Left hindlimb (tissue), 1 donor: Measurements from ENCODE around the gene RRM2.

Experiments used
- DNase-seq: peaks from one replicate; pipeline ENCODE4 v3.0.0-alpha.2; 2018

RRM2 gene

DNA sequence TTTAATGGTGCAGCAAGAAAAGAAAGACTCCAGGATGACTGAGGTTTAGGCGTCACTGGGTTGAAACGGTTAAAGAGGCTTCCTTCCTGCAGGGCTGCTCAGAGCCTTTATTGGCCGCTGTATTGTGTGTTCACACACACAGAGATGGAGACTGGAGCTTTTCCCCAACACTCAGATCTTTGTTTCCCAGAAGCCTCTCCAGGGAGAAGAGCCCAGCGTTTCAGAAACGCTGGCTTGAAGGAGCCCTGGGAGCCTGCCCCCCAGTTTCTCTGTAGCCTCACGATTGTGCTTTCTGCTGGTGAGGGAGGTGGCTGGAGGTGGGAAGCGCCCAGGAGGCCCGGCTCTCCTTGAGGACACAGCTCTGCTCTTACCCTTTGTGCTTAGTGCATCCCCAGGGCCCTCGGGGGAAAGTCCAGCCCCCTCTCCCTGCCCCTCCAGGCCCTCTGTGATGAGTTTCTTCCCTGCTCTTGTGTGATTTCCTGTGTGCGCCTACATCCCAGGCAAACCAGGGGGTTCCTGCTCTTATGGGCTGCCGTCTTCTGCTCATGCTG lies 37.1 kb downstream of the RRM2 start:
- no peak for DNase-seq

DNA sequence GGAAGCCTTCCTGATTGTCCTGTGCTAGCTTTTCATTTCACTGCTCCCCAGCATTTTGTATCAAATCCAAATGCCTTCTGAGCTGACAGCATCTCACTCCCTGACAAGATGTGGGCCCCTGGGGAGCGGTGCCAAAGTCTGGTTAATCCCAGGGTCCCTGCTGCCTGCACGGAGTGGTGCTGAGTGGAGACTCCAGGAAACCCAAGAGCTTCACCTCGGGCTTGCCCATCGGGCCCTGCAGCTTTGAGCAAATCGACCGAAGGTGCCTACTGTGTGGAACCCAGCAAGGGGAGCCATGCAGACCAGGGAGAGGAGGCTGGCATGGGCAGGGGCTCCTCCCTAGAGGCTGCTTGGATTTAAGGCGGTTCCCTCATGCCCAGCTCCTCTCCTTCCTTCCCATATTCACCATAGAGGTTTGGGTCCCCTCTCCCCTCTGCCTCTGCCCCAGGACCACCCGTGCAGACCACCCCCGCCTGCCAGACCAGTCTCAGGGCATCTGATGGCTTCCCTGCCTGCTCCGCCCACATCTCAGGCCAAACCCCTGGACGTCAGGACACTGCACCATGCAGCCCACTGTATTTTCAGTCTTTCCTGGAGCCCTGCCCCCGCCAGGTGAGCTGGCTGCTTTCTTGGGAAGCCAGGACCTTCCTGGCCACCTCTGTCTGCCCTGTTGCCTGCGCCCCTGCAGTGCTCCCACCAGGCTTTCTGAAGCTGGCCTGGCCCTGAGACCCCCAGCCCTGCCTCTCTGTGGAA lies 37.8 kb downstream of the RRM2 start:
- DNase-seq, result no peak

DNA sequence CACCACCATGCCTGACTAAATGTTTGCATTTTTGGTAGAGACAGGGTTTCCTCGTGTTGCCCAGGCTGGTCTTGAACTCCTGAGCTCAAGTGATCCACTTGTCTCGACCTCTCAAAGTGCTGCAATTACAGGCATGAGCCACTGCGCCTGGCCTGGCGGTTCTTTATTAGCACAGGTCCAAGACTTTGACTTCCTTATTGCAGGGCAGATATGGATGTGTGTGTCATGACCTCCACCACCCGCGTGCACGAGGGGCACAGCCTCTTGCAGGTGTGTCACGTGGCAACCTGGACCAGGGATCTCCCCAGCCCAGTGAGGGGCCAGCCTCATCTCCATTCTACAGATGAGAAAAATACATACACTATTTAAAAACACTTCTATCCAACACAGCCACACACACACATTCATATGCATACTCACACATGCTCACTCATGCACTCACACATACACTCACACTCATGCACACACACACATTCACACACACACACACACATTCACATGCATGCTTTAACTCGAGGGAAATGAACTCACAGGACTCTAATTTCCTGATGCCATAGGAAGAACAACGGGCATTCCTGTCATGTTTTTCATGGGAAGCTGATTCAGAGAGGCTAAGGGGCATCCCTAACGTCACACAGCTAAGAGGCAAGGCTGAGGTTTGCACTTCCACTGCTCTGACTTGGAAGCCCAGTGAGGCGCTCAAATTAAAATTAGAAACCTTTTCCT lies 38.8 kb downstream of the RRM2 start:
- no peak for DNase-seq

DNA sequence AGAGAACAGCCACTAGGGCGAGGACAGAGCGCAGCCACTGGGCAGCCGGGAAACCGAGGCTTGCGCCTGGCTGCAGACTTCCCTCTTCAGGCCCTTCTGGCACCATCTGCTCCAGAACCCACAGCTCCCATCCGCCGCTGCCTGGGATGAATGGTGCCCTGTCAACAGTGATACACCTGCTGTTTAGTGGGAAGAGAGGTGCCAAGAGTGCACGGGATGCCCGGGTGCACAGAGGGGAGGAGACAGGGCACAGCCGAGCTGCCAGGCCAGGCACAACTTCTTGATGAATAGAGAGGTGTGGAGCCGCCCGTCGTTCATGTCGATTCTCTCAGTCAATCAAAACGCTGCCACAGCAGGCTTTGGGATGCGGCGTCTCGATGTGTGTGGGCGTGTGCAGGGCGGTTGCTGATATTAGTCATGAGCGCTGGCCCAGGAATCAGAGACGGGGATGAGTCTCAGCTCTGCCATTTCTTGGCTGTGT lies 39.5 kb downstream of the RRM2 start:
- no peak for DNase-seq

DNA sequence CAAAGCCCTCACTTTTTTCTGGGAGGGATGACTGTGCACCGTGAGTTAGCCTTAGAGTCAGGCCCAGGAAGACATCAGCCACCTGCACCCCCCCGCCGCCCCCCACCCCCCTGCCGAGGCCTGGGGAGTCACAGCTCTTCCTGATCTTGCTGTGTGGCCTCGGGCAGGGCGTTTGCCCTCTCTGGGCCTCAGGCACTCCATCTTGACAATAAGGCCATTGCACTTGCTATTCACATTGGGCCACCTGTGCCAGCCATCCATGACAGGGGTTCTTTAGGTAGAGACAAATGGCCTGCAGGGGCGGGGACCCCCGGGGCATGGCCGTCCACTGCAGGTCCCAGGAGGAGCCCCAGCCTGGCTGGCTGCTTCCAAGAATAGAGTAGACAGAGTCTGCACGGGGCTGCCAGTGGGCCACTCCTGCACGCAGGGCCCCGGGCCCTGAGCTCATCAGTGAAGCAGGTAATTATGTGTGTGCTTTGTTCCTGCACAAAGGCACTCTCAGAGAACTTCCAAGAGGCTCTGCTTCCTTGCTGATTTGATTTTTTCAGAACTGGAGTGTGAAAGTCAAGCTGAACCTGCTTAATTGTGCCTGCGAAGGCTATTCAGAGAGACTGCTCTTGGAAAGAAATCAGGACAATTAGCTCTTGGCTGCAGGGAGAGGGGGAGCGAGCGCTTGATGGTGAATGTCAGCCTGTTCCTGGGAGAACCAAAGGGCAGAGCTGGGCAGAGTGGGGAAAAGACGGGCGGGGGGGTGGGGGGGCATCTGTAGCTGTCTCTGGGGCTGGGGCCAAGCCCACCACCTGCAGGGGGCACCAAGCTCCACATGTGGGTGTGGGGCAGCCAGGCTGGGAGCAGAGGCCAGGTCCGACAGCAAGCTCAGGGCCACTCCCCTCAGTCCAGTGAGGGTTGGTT lies 40.3 kb downstream of the RRM2 start:
- no peak for DNase-seq

DNA sequence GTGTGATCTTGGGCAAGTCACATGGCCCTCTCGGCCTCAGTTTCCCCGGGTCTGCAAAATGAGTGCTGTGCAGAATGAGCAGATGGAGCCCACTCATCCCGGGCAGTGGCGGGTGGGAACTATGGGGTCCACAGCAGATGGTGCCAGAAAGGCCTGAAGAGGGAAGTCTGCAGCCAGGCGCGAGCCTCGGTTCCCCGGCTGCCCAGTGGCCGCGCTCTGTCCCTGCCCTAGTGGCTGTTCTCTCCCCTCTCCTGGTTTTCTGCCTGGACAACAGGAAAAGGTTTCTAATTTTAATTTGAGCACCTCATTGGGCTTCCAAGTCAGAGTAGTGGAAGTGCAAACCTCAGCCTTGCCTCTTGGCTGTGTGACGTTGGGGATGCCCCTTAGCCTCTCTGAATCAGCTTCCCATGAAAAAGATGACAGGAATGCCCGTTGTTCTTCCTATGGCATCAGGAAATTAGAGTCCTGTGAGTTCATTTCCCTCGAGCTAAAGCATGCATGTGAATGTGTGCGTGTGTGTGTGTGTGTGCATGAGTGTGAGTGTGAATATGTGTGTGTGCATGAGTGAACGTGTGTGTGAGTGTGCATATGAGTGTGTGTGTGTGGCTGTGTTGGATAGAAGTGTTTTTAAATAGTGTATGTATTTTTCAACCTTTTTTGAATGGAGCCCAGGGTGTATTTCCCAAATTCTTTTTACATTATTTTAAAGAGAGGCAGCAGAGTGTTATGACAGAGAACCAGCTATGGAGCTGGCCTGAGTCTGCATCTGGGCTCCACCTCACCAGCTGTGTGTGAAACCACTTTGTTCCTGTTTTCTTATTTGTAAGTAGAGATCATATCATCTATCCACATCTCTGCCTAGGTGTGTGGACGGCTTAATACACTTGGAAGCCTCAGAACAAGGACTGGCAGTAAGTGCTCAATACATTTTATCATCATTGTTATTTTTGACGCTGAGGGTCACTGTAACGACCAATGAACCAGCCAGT lies 41.3 kb downstream of the RRM2 start:
- DNase-seq, result no peak

DNA sequence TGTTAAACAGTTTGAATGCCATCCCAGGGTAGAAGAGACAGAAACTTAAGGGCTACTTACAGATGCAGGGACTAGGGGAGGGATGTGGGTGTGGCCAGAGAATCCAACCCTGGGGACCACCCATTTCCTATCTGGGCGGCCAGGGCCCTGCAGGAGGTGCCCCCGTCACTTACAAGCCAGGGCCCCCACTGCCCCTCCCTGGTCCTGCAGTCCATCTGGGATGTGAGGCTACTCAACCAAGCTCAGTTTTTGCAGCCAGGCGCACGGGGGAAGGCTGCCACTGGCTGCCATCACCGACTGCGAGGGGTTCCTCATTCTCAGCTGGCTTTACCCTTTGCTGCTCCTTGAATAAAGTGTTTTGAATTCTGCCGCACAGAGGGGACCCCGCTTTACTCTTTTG lies 42.1 kb downstream of the RRM2 start:
- no peak for DNase-seq

DNA sequence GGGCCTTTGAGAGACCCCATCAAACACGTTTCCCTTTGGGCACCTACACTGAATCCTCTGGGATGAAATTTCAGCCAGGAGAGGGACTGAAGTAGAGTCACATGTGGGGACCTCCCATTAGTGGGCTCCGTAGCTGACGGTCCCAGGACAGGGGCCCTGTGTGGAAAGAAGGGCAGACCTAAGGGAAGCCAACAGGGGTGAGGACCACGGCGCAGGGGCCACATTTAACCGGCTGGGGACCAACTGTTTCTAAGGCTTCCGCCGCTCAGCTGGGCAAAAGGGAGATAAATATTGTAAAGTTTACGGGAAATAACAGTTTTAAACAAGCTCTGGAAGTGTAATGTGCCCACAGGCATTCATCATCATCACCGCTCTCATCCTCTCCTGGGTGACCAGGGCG lies 42.7 kb downstream of the RRM2 start:
- DNase-seq, result no peak

DNA sequence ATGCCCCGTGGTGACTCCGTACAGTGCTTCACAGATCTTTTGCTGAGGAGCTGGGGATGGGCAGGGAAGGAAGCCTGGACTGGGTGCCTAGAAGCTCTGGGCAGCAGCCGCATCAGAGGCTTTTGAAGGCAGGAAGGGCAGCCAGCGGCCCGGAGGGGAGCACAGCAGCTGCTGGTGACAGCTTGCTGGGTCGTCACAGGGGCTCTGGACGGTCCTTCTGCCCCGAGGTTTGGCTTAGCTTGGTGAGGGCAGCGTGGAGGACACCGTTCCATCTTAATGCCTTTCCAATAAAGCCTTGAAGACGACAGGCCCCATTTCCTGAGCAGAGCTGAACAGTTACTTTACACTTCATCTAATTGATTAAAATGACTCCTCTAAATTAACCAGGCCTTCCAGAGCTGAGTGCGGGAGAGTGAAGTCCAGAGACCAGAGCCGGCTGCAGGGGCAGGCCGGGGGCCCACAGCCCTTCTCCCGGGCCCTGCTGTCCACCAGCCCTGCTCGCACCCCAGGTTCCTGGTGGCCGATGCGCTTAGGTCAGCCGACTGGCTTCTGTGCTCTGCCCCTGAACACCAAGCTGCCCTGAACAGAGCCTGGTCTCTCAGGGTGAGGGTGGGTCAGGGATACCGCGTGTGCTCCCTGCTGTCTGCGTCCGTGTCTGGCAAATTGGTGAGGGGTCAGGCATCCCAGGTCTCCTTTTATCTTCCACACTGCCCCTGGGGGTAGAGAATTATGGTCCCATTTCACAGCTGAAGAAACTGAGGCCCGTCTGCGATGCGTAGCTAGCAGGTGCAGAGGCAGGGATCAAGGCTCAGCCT lies 43.5 kb downstream of the RRM2 start:
- no peak for DNase-seq

DNA sequence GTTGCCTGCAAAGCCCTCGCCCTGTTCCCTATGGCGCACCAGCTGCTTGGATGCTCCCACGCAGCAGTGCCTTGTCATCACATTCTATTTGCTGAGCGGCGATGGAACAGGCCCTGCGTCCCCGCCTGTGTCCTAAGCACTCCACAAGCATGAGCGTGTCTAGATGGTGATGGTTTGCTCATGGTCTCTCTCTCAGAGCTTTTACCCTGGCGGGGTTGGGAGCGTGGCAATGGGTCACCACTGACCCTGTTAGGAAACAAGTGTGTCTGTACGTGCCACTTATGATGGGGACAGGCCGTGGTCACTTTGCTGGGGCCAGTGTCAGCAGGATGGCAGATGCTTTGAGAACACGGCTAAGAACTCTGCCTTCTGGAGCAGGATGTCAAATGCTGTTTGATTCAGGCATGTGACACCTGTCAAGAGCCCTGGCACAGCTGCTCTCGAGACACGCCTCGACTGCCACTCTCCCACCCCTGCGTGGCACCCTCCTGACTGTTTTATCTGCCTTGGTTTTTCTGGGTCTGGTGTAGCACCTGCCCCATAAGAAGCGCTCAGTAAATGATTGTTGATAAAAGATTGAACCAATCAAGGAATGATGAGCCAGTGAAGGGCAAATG lies 44.2 kb downstream of the RRM2 start:
- DNase-seq, result no peak

DNA sequence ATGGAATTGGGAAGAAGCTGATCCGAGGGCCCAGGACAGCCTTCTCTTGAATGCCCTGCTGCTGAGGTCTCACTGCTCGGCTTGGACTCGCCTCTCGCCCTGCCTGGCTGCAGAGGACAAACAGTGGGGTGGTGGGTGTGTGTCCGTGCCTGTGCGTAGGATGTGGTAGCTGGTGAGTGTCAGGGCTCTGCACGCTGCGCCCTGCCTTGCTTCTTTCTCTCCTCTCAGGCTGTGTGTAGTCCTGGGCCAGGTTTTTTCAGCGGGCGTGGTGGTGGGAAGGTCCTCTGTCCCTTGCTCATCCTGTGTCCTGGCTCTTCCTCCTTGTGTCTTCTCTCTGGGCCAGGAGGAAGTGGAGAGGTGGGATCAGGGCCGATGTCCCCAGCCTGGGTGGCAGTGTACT lies 44.8 kb downstream of the RRM2 start:
- DNase-seq, result no peak

DNA sequence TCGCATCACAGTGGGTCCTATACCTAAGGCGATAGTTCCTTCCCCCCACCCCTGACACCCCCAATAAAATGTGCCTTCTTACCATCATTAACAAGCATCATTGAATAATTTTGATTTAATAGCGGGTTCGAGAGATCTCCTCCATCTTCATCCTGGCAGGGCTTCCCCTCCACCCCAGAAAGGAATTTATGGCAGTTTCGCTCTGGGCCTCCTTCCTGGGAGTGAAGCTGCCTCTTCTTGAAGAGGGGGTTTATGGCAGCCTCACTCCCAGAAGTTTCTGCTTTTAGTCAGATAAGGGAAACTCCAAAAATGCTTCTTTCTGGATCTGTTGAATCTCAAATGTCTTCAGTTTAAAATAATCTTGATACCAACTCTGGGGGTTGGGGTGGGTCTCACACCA lies 45.7 kb downstream of the RRM2 start:
- no peak for DNase-seq

DNA sequence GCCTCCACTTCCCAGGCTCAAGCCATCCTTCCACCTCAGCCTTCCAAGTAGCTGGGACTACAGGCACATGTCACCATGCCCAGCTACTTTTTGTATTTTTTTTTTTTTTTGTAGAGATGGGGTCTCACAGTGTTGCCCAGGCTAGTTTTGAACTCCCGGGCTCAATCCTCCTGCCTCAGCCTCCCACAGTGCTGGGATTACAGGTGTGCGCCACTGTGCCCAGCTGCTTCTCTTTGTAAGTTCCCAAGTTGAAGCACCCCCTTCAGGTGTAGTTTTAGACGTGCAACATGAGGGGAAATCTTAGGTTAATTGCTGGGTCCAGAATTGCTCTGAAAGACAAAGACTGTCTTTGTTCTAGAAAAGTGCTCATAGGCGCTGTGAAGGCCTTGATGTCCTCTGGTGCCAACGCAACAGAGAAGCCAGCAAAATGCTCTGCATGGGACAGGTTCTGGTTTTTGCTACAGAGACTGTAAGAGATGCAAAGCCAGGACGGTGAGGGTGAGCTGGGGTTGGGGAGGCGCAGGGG lies 46.6 kb downstream of the RRM2 start:
- no peak for DNase-seq

DNA sequence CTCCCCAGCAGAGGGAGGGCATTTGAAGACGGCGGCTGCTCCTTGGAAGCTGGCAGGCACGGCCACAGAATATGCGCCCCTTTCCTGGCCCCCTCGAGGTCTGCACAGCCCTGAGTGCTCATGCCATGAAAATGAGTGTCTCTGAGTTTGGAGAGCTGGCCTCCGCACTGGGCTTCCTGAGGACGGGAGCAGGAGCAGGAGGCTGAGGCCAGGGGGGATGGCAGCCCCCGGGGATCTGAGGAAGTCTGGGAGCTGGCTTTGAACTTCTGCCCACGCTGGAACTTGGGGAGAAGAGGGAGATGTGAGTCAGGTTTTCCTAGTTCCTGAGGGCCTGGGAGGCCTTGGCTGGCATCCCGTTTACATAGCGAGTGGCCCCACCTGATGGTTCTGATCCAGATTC lies 47.0 kb downstream of the RRM2 start:
- DNase-seq, result no peak

DNA sequence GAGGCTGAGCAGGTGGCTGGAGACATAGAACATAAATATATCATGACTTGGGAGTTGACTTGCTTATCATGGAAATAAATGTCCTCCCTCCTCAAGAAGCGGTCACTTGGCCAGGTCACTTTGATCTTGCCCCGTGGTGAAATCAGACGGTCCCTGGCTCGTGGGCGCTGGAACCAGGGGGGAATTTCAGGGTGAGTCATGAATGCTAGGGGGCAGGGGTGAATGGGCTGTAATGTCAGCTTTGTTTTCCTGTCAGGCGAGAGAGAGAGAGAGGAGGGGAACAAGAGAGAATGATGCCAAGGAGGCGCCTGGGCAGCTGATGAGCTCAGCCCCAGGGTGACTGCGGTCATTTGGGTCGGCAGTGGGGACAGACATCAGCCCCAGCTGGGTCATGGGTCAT lies 47.7 kb downstream of the RRM2 start:
- no peak for DNase-seq

DNA sequence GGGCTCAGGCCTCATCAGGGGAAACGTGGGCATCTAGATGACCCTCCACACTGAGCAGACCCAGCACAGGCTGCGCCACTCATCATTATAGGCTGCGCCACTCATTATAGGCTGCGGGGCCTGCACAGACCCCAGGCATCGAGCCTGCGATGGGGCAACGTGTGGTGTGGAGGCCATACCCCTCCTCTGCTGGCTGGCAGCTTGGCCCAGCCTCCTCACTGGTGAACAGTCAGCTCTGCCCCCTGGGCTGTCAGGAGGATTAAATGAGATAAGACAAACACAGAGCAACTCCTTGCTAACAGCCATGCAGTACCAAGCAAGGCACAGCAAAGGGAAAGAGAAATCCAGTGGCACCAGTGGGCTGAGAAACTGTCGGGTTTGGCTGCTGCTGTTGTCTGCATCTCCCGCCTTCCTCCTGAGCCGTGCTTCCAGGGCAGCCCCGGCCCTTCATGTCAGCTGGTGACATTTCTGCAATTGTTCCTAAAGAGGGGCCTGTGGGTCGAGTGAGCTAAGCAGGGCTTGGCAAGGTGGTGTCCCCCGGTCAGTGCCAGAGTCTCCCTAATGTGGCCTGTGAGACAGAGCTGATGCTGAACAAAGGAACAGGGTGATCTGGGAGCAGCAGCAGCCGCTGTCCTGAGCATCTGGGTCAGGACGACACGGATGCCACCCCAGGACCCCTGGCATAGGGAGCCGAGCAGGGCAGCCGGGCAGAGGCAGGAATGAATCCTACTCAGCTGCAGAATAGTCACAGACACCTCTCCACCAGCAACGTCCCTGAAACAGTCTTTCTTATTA lies 48.7 kb downstream of the RRM2 start:
- no peak for DNase-seq

DNA sequence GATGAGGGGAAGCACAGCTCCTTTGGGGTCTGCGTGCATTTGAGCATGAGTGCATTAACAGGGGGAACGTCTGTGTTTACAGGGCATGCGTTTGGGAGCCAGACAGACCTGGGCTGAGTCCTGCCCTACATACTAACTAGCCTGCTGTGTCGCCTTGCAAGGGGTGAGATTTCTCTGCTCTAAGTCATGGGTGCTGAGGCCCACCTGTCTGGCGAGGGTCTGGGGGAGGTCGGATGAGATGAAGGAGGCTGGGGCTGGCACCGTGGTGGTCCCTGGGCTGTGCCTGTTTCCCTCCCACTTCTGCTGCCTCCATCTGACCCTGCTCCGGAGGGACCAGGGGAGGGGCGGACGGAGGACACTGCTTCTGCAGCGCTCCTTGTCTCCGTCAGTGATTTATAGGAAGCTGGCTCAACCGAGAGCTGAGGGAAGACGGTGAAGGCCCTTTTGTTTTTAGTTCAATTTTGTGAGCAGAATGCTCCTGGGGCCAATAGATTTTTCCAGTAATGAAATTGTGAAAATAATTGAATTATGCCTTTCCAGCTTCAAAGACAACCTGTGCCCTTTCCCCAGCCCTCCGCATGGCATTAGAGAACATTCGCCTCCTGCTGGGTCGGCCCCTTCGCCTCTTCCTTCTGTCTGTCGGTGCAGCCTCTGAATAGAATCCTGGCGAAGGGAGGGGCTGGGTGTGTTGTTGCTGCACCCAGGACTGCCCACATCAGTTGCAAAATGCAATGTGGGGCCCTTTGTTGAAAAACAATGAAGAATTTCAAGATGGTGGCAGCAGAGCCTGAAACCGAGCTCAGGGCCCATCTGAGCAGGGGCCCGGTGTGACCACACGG lies 49.7 kb downstream of the RRM2 start:
- no peak for DNase-seq

DNA sequence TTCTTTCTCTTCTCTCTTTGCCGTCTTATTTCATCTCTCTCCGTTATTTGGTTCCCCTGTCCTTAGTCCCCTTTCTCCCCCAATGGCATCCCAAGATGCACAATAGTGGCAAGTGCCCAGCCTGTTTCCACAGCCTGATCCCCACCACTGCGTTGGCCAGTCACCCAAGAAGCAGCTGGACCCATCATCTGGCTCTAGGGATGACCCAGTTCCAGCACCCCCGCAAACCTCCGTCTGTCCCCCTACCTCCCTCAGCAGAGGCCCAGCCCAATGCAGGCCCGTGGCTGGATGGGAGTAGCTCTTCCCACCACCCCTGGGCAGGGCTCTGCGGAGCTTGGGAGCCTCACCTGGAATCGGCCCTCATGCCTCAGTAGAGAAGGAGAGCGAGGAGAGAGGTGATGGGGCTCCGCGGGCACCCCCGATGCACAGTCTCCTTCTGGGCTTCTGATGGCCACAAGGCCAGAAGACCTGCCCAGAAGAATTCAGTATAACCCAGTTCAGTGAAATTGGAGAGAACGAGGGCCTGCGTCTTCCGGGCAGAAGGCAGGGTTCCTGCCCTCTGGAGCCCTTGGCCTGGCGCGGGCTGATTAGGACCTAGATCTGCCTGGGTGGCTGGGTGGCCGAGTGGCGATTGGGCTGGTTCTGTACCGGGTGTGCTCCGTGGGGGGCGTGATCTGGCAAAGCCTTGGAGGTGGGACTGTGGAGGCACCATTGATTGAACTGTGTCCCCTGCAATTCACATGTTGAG lies 50.9 kb downstream of the RRM2 start:
- DNase-seq, result no peak
